ENCODE measurements around the gene TNFRSF11A.

DNA sequence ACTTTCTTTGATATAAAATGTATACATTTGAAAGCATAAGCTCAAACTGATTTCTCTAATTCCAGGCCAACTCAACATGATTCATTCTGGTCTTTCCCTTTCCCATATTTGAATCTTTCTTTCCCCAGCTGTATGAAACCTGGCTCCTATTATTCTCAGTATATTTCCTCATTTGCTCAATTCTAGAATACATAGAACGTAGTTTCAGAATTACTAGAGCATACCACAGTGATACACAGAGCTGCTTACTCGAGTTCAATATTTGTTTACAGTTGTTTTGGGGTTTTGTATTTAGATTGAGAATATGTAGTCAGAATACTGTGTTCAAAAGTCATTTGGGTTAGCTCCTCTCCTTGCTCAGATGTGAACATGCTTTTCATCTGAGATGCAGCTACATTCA is 43.0 kb downstream of the TNFRSF11A start:
- TF ChIP-seq, protein P1, sequence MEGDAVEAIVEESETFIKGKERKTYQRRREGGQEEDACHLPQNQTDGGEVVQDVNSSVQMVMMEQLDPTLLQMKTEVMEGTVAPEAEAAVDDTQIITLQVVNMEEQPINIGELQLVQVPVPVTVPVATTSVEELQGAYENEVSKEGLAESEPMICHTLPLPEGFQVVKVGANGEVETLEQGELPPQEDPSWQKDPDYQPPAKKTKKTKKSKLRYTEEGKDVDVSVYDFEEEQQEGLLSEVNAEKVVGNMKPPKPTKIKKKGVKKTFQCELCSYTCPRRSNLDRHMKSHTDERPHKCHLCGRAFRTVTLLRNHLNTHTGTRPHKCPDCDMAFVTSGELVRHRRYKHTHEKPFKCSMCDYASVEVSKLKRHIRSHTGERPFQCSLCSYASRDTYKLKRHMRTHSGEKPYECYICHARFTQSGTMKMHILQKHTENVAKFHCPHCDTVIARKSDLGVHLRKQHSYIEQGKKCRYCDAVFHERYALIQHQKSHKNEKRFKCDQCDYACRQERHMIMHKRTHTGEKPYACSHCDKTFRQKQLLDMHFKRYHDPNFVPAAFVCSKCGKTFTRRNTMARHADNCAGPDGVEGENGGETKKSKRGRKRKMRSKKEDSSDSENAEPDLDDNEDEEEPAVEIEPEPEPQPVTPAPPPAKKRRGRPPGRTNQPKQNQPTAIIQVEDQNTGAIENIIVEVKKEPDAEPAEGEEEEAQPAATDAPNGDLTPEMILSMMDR (IDR thresholded peaks at IDR 0.05; ENCODE audit: poor library complexity, severe bottlenecking) = no peak
- TF ChIP-seq EZH2 (IDR thresholded peaks at IDR 0.05; ENCODE audit: borderline replicate concordance, insufficient read depth, low read length, poor library complexity, severe bottlenecking) = no peak
- no peak for TF ChIP-seq RAD21 (conservative IDR thresholded peaks at IDR 0.05)
- TF ChIP-seq, protein P2, sequence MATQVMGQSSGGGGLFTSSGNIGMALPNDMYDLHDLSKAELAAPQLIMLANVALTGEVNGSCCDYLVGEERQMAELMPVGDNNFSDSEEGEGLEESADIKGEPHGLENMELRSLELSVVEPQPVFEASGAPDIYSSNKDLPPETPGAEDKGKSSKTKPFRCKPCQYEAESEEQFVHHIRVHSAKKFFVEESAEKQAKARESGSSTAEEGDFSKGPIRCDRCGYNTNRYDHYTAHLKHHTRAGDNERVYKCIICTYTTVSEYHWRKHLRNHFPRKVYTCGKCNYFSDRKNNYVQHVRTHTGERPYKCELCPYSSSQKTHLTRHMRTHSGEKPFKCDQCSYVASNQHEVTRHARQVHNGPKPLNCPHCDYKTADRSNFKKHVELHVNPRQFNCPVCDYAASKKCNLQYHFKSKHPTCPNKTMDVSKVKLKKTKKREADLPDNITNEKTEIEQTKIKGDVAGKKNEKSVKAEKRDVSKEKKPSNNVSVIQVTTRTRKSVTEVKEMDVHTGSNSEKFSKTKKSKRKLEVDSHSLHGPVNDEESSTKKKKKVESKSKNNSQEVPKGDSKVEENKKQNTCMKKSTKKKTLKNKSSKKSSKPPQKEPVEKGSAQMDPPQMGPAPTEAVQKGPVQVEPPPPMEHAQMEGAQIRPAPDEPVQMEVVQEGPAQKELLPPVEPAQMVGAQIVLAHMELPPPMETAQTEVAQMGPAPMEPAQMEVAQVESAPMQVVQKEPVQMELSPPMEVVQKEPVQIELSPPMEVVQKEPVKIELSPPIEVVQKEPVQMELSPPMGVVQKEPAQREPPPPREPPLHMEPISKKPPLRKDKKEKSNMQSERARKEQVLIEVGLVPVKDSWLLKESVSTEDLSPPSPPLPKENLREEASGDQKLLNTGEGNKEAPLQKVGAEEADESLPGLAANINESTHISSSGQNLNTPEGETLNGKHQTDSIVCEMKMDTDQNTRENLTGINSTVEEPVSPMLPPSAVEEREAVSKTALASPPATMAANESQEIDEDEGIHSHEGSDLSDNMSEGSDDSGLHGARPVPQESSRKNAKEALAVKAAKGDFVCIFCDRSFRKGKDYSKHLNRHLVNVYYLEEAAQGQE (IDR thresholded peaks at IDR 0.05; ENCODE audit: borderline replicate concordance) = no peak
- no peak for TF ChIP-seq MXI1 (conservative IDR thresholded peaks at IDR 0.05; ENCODE audit: poor library complexity, severe bottlenecking)

All from neural cell (in vitro differentiated cells).